ENCODE results near the gene GPX3. TPM values are rescaled to one million over a fixed set of nuclear protein-coding genes. Genes with fewer than 3 reads are reported as not detected.

GPX3 gene
- total and polyA plus RNA-seq, 3 donors from 2014 or later, result 119 to 224 (median 216) TPM

DNA sequence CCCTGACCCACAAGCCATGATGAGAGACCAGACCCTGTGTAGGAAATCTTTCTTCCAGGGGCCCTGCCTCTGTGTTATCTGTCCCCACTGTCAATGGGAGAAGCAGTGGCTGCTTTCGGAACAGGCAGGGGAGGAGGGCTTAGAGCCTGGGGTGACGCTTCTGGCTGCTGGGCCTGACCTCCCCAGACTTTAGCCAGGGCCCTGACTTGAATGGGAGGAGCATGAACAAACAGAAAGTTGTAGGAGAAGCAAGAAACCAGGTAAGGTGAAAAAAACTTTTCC is 12.2 kb upstream of the GPX3 start:
- no peak overlapping the region for H3K27ac ChIP-seq
- no peak for TF ChIP-seq POLR2A (IDR thresholded peaks at IDR 0.05)
- TF ChIP-seq, protein P1, sequence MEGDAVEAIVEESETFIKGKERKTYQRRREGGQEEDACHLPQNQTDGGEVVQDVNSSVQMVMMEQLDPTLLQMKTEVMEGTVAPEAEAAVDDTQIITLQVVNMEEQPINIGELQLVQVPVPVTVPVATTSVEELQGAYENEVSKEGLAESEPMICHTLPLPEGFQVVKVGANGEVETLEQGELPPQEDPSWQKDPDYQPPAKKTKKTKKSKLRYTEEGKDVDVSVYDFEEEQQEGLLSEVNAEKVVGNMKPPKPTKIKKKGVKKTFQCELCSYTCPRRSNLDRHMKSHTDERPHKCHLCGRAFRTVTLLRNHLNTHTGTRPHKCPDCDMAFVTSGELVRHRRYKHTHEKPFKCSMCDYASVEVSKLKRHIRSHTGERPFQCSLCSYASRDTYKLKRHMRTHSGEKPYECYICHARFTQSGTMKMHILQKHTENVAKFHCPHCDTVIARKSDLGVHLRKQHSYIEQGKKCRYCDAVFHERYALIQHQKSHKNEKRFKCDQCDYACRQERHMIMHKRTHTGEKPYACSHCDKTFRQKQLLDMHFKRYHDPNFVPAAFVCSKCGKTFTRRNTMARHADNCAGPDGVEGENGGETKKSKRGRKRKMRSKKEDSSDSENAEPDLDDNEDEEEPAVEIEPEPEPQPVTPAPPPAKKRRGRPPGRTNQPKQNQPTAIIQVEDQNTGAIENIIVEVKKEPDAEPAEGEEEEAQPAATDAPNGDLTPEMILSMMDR (IDR thresholded peaks at IDR 0.05), result no peak

DNA sequence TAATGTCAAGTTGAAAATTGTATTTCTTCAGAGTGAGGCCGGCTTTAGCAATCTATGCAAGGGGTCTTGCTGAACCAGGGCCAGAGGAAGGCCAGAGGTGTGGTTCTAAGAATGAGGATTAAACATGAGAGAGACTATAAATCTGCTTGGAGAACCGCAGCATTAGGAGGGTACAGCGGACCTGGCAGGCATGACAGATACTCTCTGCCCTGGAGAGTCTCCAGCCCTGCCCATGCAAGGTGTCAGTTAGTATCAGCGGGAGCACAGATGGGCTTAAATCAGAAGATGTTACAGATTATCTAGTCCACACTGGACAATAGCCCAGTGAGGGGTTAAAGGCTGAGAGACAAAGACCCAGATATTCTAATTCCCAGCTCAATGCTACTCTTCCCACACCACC is 11.5 kb upstream of the GPX3 start:
- no peak overlapping the region for H3K4me3 ChIP-seq
- no peaks in the 10 kb centered on the region for H3K9me3 ChIP-seq
- WGBS, 2 donors, result 82 to 94% methylated on average over 4 of the region's 4 CpGs
- H3K4me1 ChIP-seq, result peaks cover 25% of the 10 kb centered on the region
- DNase-seq, result no peak
- TF ChIP-seq, protein P1 (IDR thresholded peaks at IDR 0.05), result no peak
- no peak for TF ChIP-seq POLR2A (IDR thresholded peaks at IDR 0.05)
- no peaks in the 10 kb centered on the region for H3K36me3 ChIP-seq (ENCODE audit: low read depth, missing control alignments)
- no peaks in the 10 kb centered on the region for H3K27me3 ChIP-seq
- no peak overlapping the region for H3K27ac ChIP-seq
- intact Hi-C loops (cut with DNase I; ENCODE audit: low total_unique reads), result loop anchor here (5.0 kb wide), 1 partner anchor 38 kb away; no protein-coding TSS in a partner anchor

More for the DNA sequence above, 12.2 kb upstream of the GPX3 start:
- no peak for DNase-seq
- Histone ChIP-seq H3K36me3 (ENCODE audit: low read depth, missing control alignments) (no peaks in the 10 kb centered on the region), H3K9me3 (no peaks in the 10 kb centered on the region), H3K4me1 (peaks cover 25% of the 10 kb centered on the region), H3K27me3 (no peaks in the 10 kb centered on the region), H3K4me3 (no peak overlapping the region)
- intact Hi-C loops (cut with DNase I; ENCODE audit: low total_unique reads), result loop anchor here (5.0 kb wide), 1 partner anchor 39 kb away; no protein-coding TSS in a partner anchor
- WGBS, 2 donors, result 53 to 57% methylated on average over 2 of the region's 2 CpGs

DNA sequence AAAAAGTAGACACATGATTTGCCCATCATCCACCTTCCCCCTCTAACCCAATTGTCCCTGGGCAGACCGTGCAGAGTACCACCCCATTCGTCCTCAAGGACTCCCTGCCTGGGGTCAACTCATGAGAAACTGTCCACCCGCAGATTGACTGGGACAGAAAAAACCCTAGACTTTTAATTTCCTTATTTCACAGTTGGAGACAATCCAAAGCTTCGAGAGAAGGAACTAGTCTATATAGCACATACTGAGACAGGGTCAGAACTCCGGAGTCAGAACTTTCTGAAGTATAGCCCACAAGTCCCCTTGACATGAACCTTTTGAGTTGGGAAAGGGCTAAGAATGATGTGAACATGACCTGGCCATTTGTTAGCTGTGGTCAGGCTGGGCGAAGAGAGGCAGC is 7.5 kb upstream of the GPX3 start:
- intact Hi-C loops (cut with DNase I; ENCODE audit: low total_unique reads), result no loop called here
- Histone ChIP-seq H3K9me3 (no peaks in the 10 kb centered on the region), H3K4me3 (no peak overlapping the region), H3K36me3 (ENCODE audit: low read depth, missing control alignments) (no peaks in the 10 kb centered on the region), H3K4me1 (no peaks in the 10 kb centered on the region), H3K27ac (no peak overlapping the region), H3K27me3 (no peaks in the 10 kb centered on the region)
- no peak for TF ChIP-seq POLR2A (IDR thresholded peaks at IDR 0.05)
- TF ChIP-seq, protein P1 (IDR thresholded peaks at IDR 0.05), result no peak
- DNase-seq, result no peak
- 79 to 85% methylated on average over 6 of the region's 6 CpGs for WGBS, 2 donors

- TF ChIP-seq, protein P1 (IDR thresholded peaks at IDR 0.05), result no peak
- TF ChIP-seq POLR2A (IDR thresholded peaks at IDR 0.05), result no peak
- 77 to 82% methylated on average over 4 of the region's 4 CpGs for WGBS, 2 donors
- Histone ChIP-seq H3K27ac (no peak overlapping the region), H3K9me3 (no peaks in the 10 kb centered on the region), H3K27me3 (no peaks in the 10 kb centered on the region), H3K36me3 (ENCODE audit: low read depth, missing control alignments) (no peaks in the 10 kb centered on the region), H3K4me3 (no peak overlapping the region), H3K4me1 (no peaks in the 10 kb centered on the region)
- no peak for DNase-seq
- intact Hi-C loops (cut with DNase I; ENCODE audit: low total_unique reads), result no loop called here
Observed at GRCh38 chr5:151014680-151015343, 5.6 kb upstream of the GPX3 start.

GRCh38 chr5:151015974-151016587 is 4.3 kb upstream of the GPX3 start:
- Histone ChIP-seq H3K27ac (no peak overlapping the region), H3K9me3 (no peaks in the 10 kb centered on the region), H3K4me1 (peaks cover 8% of the 10 kb centered on the region), H3K36me3 (ENCODE audit: low read depth, missing control alignments) (no peaks in the 10 kb centered on the region), H3K27me3 (no peaks in the 10 kb centered on the region), H3K4me3 (no peak overlapping the region)
- no peak for DNase-seq
- no peak for TF ChIP-seq POLR2A (IDR thresholded peaks at IDR 0.05)
- TF ChIP-seq, protein P1 (IDR thresholded peaks at IDR 0.05), result no peak
- intact Hi-C loops (cut with DNase I; ENCODE audit: low total_unique reads), result no loop called here
- WGBS, 2 donors, result 88 to 89% methylated on average over 7 of the region's 7 CpGs

All from testis (tissue), 3 donors.